GM23338 (cell line): ENCODE data around the gene TMEM176B. TPM values are rescaled to one million over a fixed set of nuclear protein-coding genes. Genes with fewer than 3 reads are reported as not detected.

ENCODE experiments used
- ATAC-seq: fragments of 200-7000 bp; cut with Tn5 transposase; 3 replicates; pipeline ENCODE4 v1.9.1; 2020
- DNase-seq: peaks from one replicate; pipeline ENCODE4 v3.0.0-alpha.2; 2015; ENCODE audit warnings: low spot score
- H2AFZ ChIP-seq: fragments of 200-600 bp; sonication (generic); 2 replicates; pipeline ENCODE4 v1.8.0; 2016; ENCODE audit warnings: antibody characterized with exemption, mild to moderate bottlenecking, moderate library complexity
- H3F3A ChIP-seq: fragments of 200-600 bp; sonication (generic); replicated peaks from 2 replicates; pipeline ENCODE4 v1.8.0; 2017; ENCODE audit warnings: antibody characterized with exemption, mixed run types, low read depth
- H3K27ac ChIP-seq: fragments of 200-600 bp; sonication (generic); 2 replicates; pipeline ENCODE4 v1.6.1; 2016; ENCODE audit warnings: low read depth
- H3K27me3 ChIP-seq: fragments of 200-600 bp; sonication (generic); 2 replicates; pipeline ENCODE4 v1.8.0; 2016; ENCODE audit warnings: mild to moderate bottlenecking, mixed run types, moderate library complexity; ENCODE audit not compliant: insufficient read depth
- H3K36me3 ChIP-seq: fragments of 200-600 bp; sonication (generic); 2 replicates; pipeline ENCODE4 v1.8.0; 2016; ENCODE audit warnings: mild to moderate bottlenecking; ENCODE audit not compliant: insufficient read depth
- H3K4me1 ChIP-seq: fragments of 200-600 bp; sonication (generic); 2 replicates; pipeline ENCODE4 v1.8.0; 2016; ENCODE audit warnings: mild to moderate bottlenecking, moderate library complexity; ENCODE audit not compliant: insufficient read depth
- H3K4me2 ChIP-seq: fragments of 200-600 bp; sonication (generic); 2 replicates; pipeline ENCODE4 v1.7.1; 2017; ENCODE audit warnings: mixed run types
- H3K4me3 ChIP-seq: fragments of 200-600 bp; sonication (generic); 2 replicates; pipeline ENCODE4 v1.6.1; 2016; ENCODE audit warnings: mixed run types
- H3K79me2 ChIP-seq: fragments of 200-600 bp; sonication (generic); replicated peaks from 2 replicates; pipeline ENCODE4 v1.8.0; 2017; ENCODE audit warnings: mild to moderate bottlenecking; ENCODE audit not compliant: insufficient read depth
- H3K9me2 ChIP-seq: fragments of 200-600 bp; sonication (generic); 2 replicates; pipeline ENCODE4 v1.8.0; 2017; ENCODE audit not compliant: insufficient read depth
- H4K20me1 ChIP-seq: fragments of 200-600 bp; sonication (generic); replicated peaks from 2 replicates; pipeline ENCODE4 v1.8.0; 2017; ENCODE audit warnings: mild to moderate bottlenecking; ENCODE audit not compliant: insufficient read depth
- H3K27ac Mint-ChIP-seq: 2 replicates; pipeline ENCODE4 v1.8.0; 2020; ENCODE audit warnings: inconsistent platforms, mild to moderate bottlenecking, moderate library complexity, mixed read lengths
- H3K27me3 Mint-ChIP-seq: 3 replicates; pipeline ENCODE4 v1.8.0; 2022; ENCODE audit warnings: low read depth, mild to moderate bottlenecking, moderate library complexity, mixed read lengths, inconsistent platforms; ENCODE audit not compliant: insufficient read depth, poor library complexity
- H3K36me3 Mint-ChIP-seq: 3 replicates; pipeline ENCODE4 v1.8.0; 2021; ENCODE audit warnings: low read depth, mild to moderate bottlenecking, inconsistent platforms, moderate library complexity, mixed read lengths
- H3K4me1 Mint-ChIP-seq: 3 replicates; pipeline ENCODE4 v1.8.0; 2020; ENCODE audit warnings: mild to moderate bottlenecking, inconsistent platforms, mixed read lengths
- H3K4me3 Mint-ChIP-seq: 3 replicates; pipeline ENCODE4 v1.8.0; 2021; ENCODE audit warnings: moderate library complexity, mild to moderate bottlenecking, inconsistent platforms, mixed read lengths
- H3K9me3 Mint-ChIP-seq: 3 replicates; pipeline ENCODE4 v1.8.0; 2020; ENCODE audit warnings: moderate library complexity, mild to moderate bottlenecking, inconsistent platforms, mixed read lengths
- CREB1 ChIP-seq: fragments of 250-450 bp; sonication (Bioruptor Pico); IDR thresholded peaks from 2 replicates; pipeline ENCODE4 v1.5.0; 2020; ENCODE audit warnings: low read depth, mild to moderate bottlenecking, moderate library complexity
- EZH2 ChIP-seq: fragments of 200-600 bp; sonication (generic); IDR thresholded peaks from one replicate; pipeline ENCODE4 v1.8.0; 2017; ENCODE audit warnings: antibody characterized with exemption, mild to moderate bottlenecking, low read depth; ENCODE audit not compliant: unreplicated experiment
- EZH2phosphoT487 ChIP-seq: fragments of 200-600 bp; sonication (generic); IDR thresholded peaks from one replicate; pipeline ENCODE4 v1.8.1; 2018; ENCODE audit warnings: antibody characterized with exemption; ENCODE audit not compliant: unreplicated experiment
- JUNB ChIP-seq: IDR thresholded peaks from one replicate; pipeline ENCODE4 v1.6.1; 2016; ENCODE audit warnings: antibody characterized with exemption; ENCODE audit not compliant: unreplicated experiment
- NANOG ChIP-seq: IDR thresholded peaks from 2 replicates; pipeline ENCODE4 v1.6.1; 2016; ENCODE audit warnings: antibody characterized with exemption, borderline replicate concordance
- POLR2AphosphoS5 ChIP-seq: IDR thresholded peaks from 2 replicates; pipeline ENCODE4 v1.6.1; 2016; ENCODE audit warnings: antibody characterized with exemption, low read depth
- STAT1 ChIP-seq: IDR thresholded peaks from one replicate; pipeline ENCODE4 v1.6.1; 2016; ENCODE audit warnings: antibody characterized with exemption; ENCODE audit not compliant: unreplicated experiment
- ZNF114 ChIP-seq: fragments of 250-450 bp; sonication (Bioruptor Pico); IDR thresholded peaks from 2 replicates; pipeline ENCODE4 v1.5.0; 2020; ENCODE audit warnings: mild to moderate bottlenecking, moderate library complexity
- ZNF331 ChIP-seq: fragments of 250-450 bp; sonication (Bioruptor Pico); IDR thresholded peaks from 2 replicates; pipeline ENCODE4 v1.5.0; 2020; ENCODE audit warnings: low read depth, mild to moderate bottlenecking, moderate library complexity
- polyA plus RNA-seq: library from polyadenylated mRNA; unstranded; fragments of >200 nt; fragmentation: Nextera tagmentation; extraction: Ambion mirVana; gene quantifications from 2 replicates; pipeline ENCODE4 v1.2.1, GENCODE V29; 2016
- total RNA-seq: library from RNA; depleted of rRNA; stranded (reverse); fragments of >200 nt; shearing (Covaris generic); gene quantifications from 2 replicates; pipeline ENCODE4 v1.2.3, GENCODE V29; 2014
- TF ChIP-seq, protein P1 (sequence below): IDR thresholded peaks from one replicate; pipeline ENCODE4 v1.6.1; 2018; ENCODE audit warnings: antibody characterized with exemption; ENCODE audit not compliant: unreplicated experiment
- TF ChIP-seq, protein P2 (sequence below): IDR thresholded peaks from 2 replicates; pipeline ENCODE4 v1.6.1; 2016; ENCODE audit warnings: antibody characterized with exemption
- TF ChIP-seq, protein P3 (sequence below), 2 experiments: fragments of 200-600 bp in 1 of 2; sonication (generic) in 1 of 2; conservative IDR thresholded peaks; 2 replicates each; pipeline versions ENCODE4 v1.5.1 to v1.6.1; 2016 to 2017; ENCODE audit warnings: antibody characterized with exemption in 2 of 2, low read depth in 2 of 2, mild to moderate bottlenecking in 2 of 2, moderate library complexity in 1 of 2

TMEM176B gene
- total and polyA plus RNA-seq, 2 experiments from 2014 or later: 0.35 to 0.42 TPM

DNA sequence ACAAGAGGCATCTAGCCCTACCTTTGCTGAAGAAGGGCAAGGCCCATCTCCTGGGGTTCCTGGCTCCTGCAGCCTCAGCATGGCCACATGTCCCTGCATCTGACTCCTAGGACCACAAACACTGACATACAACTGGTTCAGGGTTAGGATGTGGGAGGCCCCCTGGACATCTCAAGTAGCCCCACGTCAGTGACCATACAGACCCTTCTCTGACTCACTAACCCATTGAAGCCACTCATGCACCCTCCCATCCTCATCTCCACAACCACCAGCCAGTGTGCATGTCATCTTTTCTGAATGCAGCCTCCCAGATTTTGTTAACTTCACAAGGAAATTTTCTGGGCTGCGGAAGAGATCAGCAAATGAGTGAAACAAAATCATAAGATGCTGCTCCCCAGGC lies 18.2 kb downstream of the TMEM176B start (continued):
- TF ChIP-seq, protein P1, sequence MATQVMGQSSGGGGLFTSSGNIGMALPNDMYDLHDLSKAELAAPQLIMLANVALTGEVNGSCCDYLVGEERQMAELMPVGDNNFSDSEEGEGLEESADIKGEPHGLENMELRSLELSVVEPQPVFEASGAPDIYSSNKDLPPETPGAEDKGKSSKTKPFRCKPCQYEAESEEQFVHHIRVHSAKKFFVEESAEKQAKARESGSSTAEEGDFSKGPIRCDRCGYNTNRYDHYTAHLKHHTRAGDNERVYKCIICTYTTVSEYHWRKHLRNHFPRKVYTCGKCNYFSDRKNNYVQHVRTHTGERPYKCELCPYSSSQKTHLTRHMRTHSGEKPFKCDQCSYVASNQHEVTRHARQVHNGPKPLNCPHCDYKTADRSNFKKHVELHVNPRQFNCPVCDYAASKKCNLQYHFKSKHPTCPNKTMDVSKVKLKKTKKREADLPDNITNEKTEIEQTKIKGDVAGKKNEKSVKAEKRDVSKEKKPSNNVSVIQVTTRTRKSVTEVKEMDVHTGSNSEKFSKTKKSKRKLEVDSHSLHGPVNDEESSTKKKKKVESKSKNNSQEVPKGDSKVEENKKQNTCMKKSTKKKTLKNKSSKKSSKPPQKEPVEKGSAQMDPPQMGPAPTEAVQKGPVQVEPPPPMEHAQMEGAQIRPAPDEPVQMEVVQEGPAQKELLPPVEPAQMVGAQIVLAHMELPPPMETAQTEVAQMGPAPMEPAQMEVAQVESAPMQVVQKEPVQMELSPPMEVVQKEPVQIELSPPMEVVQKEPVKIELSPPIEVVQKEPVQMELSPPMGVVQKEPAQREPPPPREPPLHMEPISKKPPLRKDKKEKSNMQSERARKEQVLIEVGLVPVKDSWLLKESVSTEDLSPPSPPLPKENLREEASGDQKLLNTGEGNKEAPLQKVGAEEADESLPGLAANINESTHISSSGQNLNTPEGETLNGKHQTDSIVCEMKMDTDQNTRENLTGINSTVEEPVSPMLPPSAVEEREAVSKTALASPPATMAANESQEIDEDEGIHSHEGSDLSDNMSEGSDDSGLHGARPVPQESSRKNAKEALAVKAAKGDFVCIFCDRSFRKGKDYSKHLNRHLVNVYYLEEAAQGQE: no peak
- TF ChIP-seq, protein P2, sequence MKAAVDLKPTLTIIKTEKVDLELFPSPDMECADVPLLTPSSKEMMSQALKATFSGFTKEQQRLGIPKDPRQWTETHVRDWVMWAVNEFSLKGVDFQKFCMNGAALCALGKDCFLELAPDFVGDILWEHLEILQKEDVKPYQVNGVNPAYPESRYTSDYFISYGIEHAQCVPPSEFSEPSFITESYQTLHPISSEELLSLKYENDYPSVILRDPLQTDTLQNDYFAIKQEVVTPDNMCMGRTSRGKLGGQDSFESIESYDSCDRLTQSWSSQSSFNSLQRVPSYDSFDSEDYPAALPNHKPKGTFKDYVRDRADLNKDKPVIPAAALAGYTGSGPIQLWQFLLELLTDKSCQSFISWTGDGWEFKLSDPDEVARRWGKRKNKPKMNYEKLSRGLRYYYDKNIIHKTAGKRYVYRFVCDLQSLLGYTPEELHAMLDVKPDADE: no peak
- TF ChIP-seq STAT1: no peak
- no peak for TF ChIP-seq CREB1 (CRISPR knock-in tag)
- no peak for TF ChIP-seq NANOG
- TF ChIP-seq POLR2AphosphoS5: no peak

DNA sequence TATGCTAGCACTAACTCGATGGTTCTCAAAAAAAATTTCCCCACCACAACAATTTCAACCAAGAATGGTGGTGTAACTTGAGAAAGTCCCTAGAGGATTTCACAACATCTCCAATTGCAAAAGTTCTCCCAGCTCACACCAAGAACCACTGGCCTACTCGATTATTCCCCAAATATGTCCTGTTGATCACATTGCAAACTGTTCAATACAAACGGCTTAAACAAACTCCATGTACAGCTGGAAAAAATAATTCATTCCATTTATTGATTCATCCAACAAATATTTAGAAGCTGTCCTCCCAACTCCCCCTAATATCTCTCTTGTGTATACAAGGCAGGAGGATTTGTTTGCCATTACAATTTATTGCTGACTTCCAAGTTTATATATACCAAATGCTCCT lies 19.1 kb downstream of the TMEM176B start:
- H3F3A ChIP-seq: no peaks in the 10 kb centered on the region
- H4K20me1 ChIP-seq: no peaks in the 10 kb centered on the region; the same call in 1 of the 2 replicates
- H3K4me3 ChIP-seq: no peak overlapping the region
- Mint-ChIP-seq H3K36me3 (no peaks in the 10 kb centered on the region), H3K4me1 (no peaks in the 10 kb centered on the region), H3K27ac (no peak overlapping the region), H3K4me3 (no peak overlapping the region), H3K27me3 (peaks cover 2% of the 10 kb centered on the region), H3K9me3 (no peaks in the 10 kb centered on the region)
- H3K4me1 ChIP-seq: no peaks in the 10 kb centered on the region
- no peak overlapping the region for H2AFZ ChIP-seq
- DNase-seq (no peak), ATAC-seq (no peak)
- H3K4me2 ChIP-seq: no peak overlapping the region
- H3K9me2 ChIP-seq: no peaks in the 10 kb centered on the region
- H3K27me3 ChIP-seq: no peaks in the 10 kb centered on the region
- H3K27ac ChIP-seq: no peak overlapping the region
- H3K36me3 ChIP-seq: no peaks in the 10 kb centered on the region
- H3K79me2 ChIP-seq: no peaks in the 10 kb centered on the region
- no peak for TF ChIP-seq CREB1 (CRISPR knock-in tag)
- no peak for TF ChIP-seq JUNB
- TF ChIP-seq STAT1: no peak
- TF ChIP-seq, protein P2: no peak
- no peak for TF ChIP-seq EZH2
- no peak for TF ChIP-seq ZNF114
- TF ChIP-seq, protein P1: no peak
- no peak for TF ChIP-seq POLR2AphosphoS5
- TF ChIP-seq, protein P3, sequence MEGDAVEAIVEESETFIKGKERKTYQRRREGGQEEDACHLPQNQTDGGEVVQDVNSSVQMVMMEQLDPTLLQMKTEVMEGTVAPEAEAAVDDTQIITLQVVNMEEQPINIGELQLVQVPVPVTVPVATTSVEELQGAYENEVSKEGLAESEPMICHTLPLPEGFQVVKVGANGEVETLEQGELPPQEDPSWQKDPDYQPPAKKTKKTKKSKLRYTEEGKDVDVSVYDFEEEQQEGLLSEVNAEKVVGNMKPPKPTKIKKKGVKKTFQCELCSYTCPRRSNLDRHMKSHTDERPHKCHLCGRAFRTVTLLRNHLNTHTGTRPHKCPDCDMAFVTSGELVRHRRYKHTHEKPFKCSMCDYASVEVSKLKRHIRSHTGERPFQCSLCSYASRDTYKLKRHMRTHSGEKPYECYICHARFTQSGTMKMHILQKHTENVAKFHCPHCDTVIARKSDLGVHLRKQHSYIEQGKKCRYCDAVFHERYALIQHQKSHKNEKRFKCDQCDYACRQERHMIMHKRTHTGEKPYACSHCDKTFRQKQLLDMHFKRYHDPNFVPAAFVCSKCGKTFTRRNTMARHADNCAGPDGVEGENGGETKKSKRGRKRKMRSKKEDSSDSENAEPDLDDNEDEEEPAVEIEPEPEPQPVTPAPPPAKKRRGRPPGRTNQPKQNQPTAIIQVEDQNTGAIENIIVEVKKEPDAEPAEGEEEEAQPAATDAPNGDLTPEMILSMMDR (conservative IDR thresholded peaks at IDR 0.05; ENCODE audit: low read depth in 2 of 2): no peak
- TF ChIP-seq NANOG: no peak
- TF ChIP-seq ZNF331 (CRISPR knock-in tag): no peak
- no peak for TF ChIP-seq EZH2phosphoT487
